ENCODE results near the gene ADARB1. TPM values are rescaled to one million over a fixed set of nuclear protein-coding genes. Genes with fewer than 3 reads are reported as not detected.

ADARB1 gene
- total and polyA plus RNA-seq, 8 donors: 23.8 to 53.4 (median 30.2) TPM

DNA sequence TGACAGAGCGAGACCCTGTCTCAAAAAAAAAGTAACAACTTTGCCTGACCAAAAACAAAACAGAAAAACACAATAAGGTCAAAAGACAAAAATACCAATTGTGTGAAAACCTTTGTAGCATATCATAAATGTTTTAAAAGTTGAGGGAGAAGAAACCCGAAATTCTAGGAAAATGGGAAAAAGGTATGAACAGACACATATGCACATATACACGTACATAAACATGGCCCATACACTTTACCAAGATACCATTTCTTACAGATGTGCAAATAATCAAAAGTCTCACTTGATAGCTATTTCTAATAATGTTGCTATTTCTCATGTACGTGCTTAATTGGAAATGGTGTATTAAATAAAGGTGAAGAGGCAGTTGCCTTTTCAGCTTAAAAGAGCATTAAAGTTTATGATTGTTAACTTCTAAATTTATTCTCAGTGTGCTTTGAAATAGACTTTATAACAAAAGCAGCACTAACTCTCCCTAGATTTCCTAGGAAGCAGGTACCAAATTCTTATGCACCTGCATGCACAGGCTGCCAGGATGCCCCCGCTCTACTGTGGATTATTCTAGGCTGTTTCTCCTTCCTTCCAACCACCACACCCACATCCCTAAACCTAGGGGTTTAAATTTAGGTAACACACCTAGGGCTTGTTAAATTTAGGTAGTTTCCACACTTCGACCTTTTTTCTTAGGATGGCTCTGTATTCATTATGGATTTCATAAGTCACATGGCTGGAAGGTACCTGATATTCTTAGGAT is 33.8 kb downstream of the ADARB1 start:
- no peak for TF ChIP-seq CTCF (IDR thresholded peaks at IDR 0.05)
- DNase-seq (no peak), ATAC-seq (no peak)
- H3K36me3 ChIP-seq: no peaks in the 10 kb centered on the region
- H3K9me3 ChIP-seq: no peaks in the 10 kb centered on the region
- intact Hi-C loops (cut with DNase I): no loop called here
- peaks cover 0 to 56% of the 10 kb centered on the region in 2 donors for H3K4me1 ChIP-seq
- no peak overlapping the region for H3K4me3 ChIP-seq
- no peak overlapping the region for H3K27ac ChIP-seq
- H3K27me3 ChIP-seq: no peaks in the 10 kb centered on the region

- H3K4me1 ChIP-seq: peaks cover 0 to 52% of the 10 kb centered on the region in 2 donors
Observed at GRCh38 chr21:45108808-45109781, 34.7 kb downstream of the ADARB1 start.

DNA sequence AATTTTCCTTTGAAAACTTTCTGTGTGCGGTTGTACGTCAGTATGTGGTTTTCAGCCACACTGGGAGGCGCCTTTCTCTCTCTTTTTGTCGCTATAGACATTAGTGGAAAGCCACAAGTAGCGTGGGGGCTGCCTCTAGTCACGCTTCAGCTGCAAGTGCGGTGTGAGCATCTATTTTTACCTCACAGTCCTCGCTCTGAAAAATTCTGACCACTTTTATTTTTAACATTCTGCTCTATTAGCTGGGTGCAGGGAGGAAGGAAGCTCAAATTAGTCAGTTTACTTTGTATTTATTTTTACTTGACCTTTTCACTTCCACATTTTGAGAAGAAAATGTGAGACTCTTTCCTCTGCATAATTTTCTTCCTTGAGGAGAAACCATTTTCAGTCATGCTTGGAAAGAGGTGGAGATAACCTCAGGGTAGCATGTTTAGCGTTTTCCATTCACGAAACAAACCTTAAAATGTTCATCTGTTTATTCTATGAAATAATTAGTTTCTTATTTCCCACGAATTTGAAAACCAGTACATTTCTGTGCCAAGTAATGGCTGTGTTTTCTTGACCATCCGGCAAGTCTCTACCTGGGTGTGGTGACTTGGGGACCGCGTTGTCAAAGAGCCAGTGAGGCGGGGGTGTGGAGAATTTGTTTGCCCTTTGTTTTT is 35.6 kb downstream of the ADARB1 start:
- intact Hi-C loops (cut with DNase I): no loop called here
- Histone ChIP-seq H3K27ac (peak overlapping the region in 1 of 2 donors; percentile 45), H3K9me3 (no peaks in the 10 kb centered on the region), H3K4me3 (no peak overlapping the region), H3K4me1 (peaks cover 0 to 52% of the 10 kb centered on the region in 2 donors), H3K36me3 (no peaks in the 10 kb centered on the region), H3K27me3 (no peaks in the 10 kb centered on the region)
- DNase-seq (no peak), ATAC-seq (no peak)
- TF ChIP-seq CTCF (IDR thresholded peaks at IDR 0.05): no peak

More at GRCh38 chr21:45108808-45109781, 34.7 kb downstream of the ADARB1 start:
- no peak overlapping the region for H3K4me3 ChIP-seq
- ATAC-seq (no peak), DNase-seq (no peak)
- no peaks in the 10 kb centered on the region for H3K27me3 ChIP-seq
- no peak for TF ChIP-seq CTCF (IDR thresholded peaks at IDR 0.05)
- no peaks in the 10 kb centered on the region for H3K9me3 ChIP-seq
- intact Hi-C loops (cut with DNase I): no loop called here
- H3K27ac ChIP-seq: peak overlapping the region in 1 of 2 donors; percentile 45
- no peaks in the 10 kb centered on the region for H3K36me3 ChIP-seq

DNA sequence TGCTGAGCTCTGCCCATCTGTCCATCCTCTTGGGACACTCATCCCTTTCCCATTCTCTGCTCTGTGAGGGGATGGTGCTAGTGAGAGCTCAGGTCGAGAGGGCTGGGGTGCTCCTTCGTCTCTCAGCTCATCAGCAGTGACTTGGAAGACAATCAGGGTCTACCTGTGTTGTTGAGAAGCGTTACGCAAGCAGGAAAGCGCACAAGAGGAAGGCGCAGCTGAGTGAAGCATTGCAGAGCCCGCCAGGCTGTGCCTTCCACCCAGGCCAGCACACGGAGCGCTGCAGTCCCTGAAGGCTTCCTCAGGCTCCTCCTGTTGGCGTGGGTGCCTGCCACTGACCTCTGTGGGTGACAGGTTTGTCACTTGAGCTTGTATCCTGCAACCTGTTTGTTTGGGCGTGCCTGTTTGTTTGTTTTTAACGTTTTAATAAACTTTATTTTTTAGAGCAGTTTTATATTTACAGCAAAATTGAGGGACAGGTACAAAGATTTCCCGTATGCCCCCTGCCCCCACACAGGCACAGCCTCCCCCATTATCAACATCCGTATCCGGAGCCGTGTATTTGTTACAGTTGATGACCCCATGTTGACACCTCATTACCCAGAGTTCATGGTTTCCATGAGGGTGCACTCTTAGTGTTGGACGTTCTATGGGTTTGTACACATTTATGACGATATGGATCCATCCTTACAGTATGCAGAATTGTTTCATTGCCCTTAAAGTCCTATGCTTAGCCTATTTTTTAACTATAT is 36.7 kb downstream of the ADARB1 start:
- no peaks in the 10 kb centered on the region for H3K27me3 ChIP-seq
- intact Hi-C loops (cut with DNase I): no loop called here
- no peak for TF ChIP-seq CTCF (IDR thresholded peaks at IDR 0.05)
- peak; percentile 41 for ATAC-seq
- peaks cover 0 to 52% of the 10 kb centered on the region in 2 donors for H3K4me1 ChIP-seq
- DNase-seq: no peak
- H3K4me3 ChIP-seq: no peak overlapping the region
- H3K9me3 ChIP-seq: no peaks in the 10 kb centered on the region
- H3K27ac ChIP-seq: no peak overlapping the region
- H3K36me3 ChIP-seq: no peaks in the 10 kb centered on the region

Data from left lung (tissue), 10 donors.